Loucy (cell line): ENCODE results near the gene EIF3B.

ENCODE experiments used
- H2AFZ ChIP-seq: fragments of 200-600 bp; sonication (generic); 2 replicates; pipeline ENCODE4 v1.6.0; 2016; ENCODE audit warnings: antibody characterized with exemption, mild to moderate bottlenecking, low read length, moderate library complexity
- H3F3A ChIP-seq: fragments of 200-600 bp; 2 replicates; pipeline ENCODE4 v1.6.0; 2016; ENCODE audit warnings: antibody characterized with exemption, low read depth, mild to moderate bottlenecking
- H3K27me3 ChIP-seq: fragments of 200-600 bp; sonication (generic); 2 replicates; pipeline ENCODE4 v1.6.1; 2014; ENCODE audit warnings: low read length, mild to moderate bottlenecking; ENCODE audit not compliant: insufficient read depth, poor library complexity, severe bottlenecking
- H3K36me3 ChIP-seq: fragments of 200-600 bp; sonication (generic); 2 replicates; pipeline ENCODE4 v1.6.1; 2016; ENCODE audit warnings: low read length; ENCODE audit not compliant: insufficient read depth
- H3K4me1 ChIP-seq: fragments of 200-600 bp; sonication (generic); 2 replicates; pipeline ENCODE4 v1.5.1; 2014; ENCODE audit warnings: low read length, mild to moderate bottlenecking; ENCODE audit not compliant: insufficient read depth, poor library complexity, severe bottlenecking
- H3K4me2 ChIP-seq: fragments of 200-600 bp; sonication (generic); 2 replicates; pipeline ENCODE4 v1.6.0; 2014; ENCODE audit warnings: antibody characterized with exemption, low read length, low read depth, mild to moderate bottlenecking; ENCODE audit not compliant: poor library complexity, severe bottlenecking
- H3K4me3 ChIP-seq: fragments of 200-600 bp; sonication (generic); 2 replicates; pipeline ENCODE4 v1.5.1; 2014; ENCODE audit warnings: low read length, mild to moderate bottlenecking, mixed read lengths; ENCODE audit not compliant: poor library complexity, severe bottlenecking
- H3K79me2 ChIP-seq: fragments of 200-600 bp; sonication (generic); 2 replicates; pipeline ENCODE4 v1.6.1; 2014; ENCODE audit warnings: low read length; ENCODE audit not compliant: insufficient read depth
- H3K9ac ChIP-seq: fragments of 200-600 bp; sonication (generic); 2 replicates; pipeline ENCODE4 v1.6.0; 2014; ENCODE audit warnings: mild to moderate bottlenecking, low read depth, low read length, moderate library complexity; ENCODE audit not compliant: poor library complexity, severe bottlenecking
- H3K9me2 ChIP-seq: fragments of 200-600 bp; sonication (generic); replicated peaks from 2 replicates; pipeline ENCODE4 v1.6.1; 2016; ENCODE audit warnings: low read depth, low read length, mixed read lengths
- H3K9me3 ChIP-seq: fragments of 200-600 bp; sonication (generic); 2 replicates; pipeline ENCODE4 v1.6.1; 2014; ENCODE audit warnings: mild to moderate bottlenecking, antibody characterized with exemption, low read length, low read depth; ENCODE audit not compliant: insufficient read depth
- H4K20me1 ChIP-seq: fragments of 200-600 bp; sonication (generic); 2 replicates; pipeline ENCODE4 v1.6.0; 2014; ENCODE audit warnings: antibody characterized with exemption, low read length, mild to moderate bottlenecking; ENCODE audit not compliant: insufficient read depth, poor library complexity, severe bottlenecking
- CTCF ChIP-seq: fragments of 200-600 bp; sonication (generic); conservative IDR thresholded peaks from 2 replicates; pipeline ENCODE4 v1.5.1; 2014; ENCODE audit warnings: mild to moderate bottlenecking, antibody characterized with exemption, low read length
- EZH2phosphoT487 ChIP-seq: fragments of 200-600 bp; IDR thresholded peaks from 2 replicates; pipeline ENCODE4 v1.6.1; 2018; ENCODE audit warnings: antibody characterized with exemption, mild to moderate bottlenecking, moderate library complexity, borderline replicate concordance

Gene EIF3B

DNA sequence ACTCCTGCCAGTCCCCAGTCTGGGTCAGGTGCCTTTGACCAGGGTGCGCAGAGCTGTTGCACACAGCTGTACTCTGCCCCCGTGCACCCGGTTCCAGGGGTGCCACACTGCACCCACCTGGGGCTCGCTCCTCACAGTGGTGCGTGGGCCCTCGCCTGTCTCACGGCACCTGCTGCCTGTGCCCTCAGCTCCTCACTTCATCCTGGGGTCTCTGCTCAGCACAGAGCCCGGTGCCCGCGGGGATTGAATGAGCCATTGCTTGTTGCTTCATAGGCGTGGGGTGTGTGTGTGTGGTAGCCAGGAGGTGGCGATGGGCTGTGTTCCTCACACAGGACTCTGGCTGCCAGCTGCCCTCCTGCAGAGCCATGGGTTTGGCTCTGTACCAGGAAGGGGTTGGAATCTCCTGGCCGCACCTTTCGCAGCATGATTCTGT is 18.5 kb downstream of the EIF3B start:
- Histone ChIP-seq H4K20me1 (peaks cover 12% of the 10 kb centered on the region), H3K79me2 (peaks cover 23% of the 10 kb centered on the region), H2AFZ (no peak overlapping the region), H3F3A (no peaks in the 10 kb centered on the region), H3K36me3 (peaks cover 94% of the 10 kb centered on the region; the same call in 1 of the 2 replicates), H3K4me1 (no peaks in the 10 kb centered on the region), H3K27me3 (no peaks in the 10 kb centered on the region), H3K9me2 (no peaks in the 10 kb centered on the region), H3K9me3 (no peaks in the 10 kb centered on the region), H3K4me3 (no peak overlapping the region), H3K9ac (no peak overlapping the region), H3K4me2 (no peak overlapping the region)
- TF ChIP-seq EZH2phosphoT487 (no peak), CTCF (no peak)

GRCh38 chr7:2373646-2374045 is 19.0 kb downstream of the EIF3B start:
- no peak overlapping the region for H3K4me2 ChIP-seq
- peaks cover 94% of the 10 kb centered on the region; the same call in 1 of the 2 replicates for H3K36me3 ChIP-seq
- no peaks in the 10 kb centered on the region for H3K9me3 ChIP-seq
- H3F3A ChIP-seq, result no peaks in the 10 kb centered on the region
- H2AFZ ChIP-seq, result no peak overlapping the region
- no peak for TF ChIP-seq EZH2phosphoT487
- TF ChIP-seq CTCF, result no peak
- peaks cover 28% of the 10 kb centered on the region for H3K79me2 ChIP-seq
- no peaks in the 10 kb centered on the region for H3K9me2 ChIP-seq
- H3K4me1 ChIP-seq, result no peaks in the 10 kb centered on the region
- H3K9ac ChIP-seq, result no peak overlapping the region
- H3K27me3 ChIP-seq, result no peaks in the 10 kb centered on the region
- H3K4me3 ChIP-seq, result no peak overlapping the region
- H4K20me1 ChIP-seq, result peaks cover 17% of the 10 kb centered on the region

GRCh38 chr7:2374401-2374800 is 19.8 kb downstream of the EIF3B start:
- H3K36me3 ChIP-seq, result peaks cover 94% of the 10 kb centered on the region; the same call in 1 of the 2 replicates
- H3K4me3 ChIP-seq, result no peak overlapping the region
- no peaks in the 10 kb centered on the region for H3K9me3 ChIP-seq
- peaks cover 20% of the 10 kb centered on the region for H4K20me1 ChIP-seq
- no peaks in the 10 kb centered on the region for H3K9me2 ChIP-seq
- H3K79me2 ChIP-seq, result peaks cover 29% of the 10 kb centered on the region
- H3K27me3 ChIP-seq, result no peaks in the 10 kb centered on the region
- TF ChIP-seq CTCF (no peak), EZH2phosphoT487 (no peak)
- no peak overlapping the region for H3K4me2 ChIP-seq
- no peak overlapping the region for H3K9ac ChIP-seq
- H3K4me1 ChIP-seq, result no peaks in the 10 kb centered on the region
- no peaks in the 10 kb centered on the region for H3F3A ChIP-seq
- no peak overlapping the region for H2AFZ ChIP-seq
